Measurements from ENCODE around the gene RNF223. TPM values are rescaled to one million over a fixed set of nuclear protein-coding genes. Genes with fewer than 3 reads are reported as not detected.

The RNF223 gene
- total RNA-seq, 1 donor from 2014 or later: 1.2 TPM

DNA sequence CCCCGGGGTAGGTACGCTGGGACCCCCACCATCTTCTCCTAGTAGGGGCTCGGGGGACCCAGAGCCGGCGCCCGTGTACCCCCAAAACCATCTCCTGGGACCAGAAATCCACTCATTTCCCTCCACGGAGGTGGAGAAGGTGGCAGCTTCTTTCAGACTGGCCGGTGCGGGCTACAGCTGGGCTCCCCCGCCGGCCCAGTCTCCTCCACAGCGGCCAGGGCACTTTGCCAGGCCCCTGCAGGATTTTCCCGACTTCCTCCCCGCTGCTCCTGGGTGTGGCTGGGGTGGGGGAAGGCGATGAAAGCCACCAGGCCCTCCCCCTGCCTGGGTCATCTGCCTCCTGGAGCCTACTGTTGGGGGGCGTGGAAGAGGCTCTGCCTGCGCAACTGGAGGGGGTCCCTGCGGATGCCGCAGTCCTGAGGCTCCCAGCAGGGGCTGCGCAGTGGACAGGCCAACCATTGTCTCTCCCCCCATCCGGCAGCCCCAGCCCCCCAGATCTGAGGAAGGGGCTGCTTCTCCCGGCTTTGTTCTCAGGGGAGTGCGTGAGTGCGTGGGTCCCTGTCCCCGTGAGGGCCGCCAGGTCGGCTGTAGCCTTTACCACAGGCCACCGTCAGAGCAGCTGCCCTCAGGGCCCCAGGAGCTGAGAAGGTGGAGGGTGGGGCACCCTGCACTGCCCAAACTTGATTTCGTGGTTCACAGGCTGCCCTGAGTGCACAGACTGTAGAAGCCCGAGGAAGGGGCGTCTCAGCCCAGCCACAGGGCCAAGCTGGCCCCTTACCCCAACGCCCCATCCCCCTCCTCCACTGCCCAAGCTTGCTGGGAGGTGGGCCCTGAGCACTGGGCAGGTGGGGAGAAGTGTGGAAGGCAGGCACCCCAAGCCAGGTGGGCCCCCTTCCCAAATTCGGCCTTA is 52.8 kb downstream of the RNF223 start:
- H3K36me3 Mint-ChIP-seq: no peaks in the 10 kb centered on the region
- no peaks in the 10 kb centered on the region for H3K27me3 Mint-ChIP-seq
- TF ChIP-seq, protein P1, sequence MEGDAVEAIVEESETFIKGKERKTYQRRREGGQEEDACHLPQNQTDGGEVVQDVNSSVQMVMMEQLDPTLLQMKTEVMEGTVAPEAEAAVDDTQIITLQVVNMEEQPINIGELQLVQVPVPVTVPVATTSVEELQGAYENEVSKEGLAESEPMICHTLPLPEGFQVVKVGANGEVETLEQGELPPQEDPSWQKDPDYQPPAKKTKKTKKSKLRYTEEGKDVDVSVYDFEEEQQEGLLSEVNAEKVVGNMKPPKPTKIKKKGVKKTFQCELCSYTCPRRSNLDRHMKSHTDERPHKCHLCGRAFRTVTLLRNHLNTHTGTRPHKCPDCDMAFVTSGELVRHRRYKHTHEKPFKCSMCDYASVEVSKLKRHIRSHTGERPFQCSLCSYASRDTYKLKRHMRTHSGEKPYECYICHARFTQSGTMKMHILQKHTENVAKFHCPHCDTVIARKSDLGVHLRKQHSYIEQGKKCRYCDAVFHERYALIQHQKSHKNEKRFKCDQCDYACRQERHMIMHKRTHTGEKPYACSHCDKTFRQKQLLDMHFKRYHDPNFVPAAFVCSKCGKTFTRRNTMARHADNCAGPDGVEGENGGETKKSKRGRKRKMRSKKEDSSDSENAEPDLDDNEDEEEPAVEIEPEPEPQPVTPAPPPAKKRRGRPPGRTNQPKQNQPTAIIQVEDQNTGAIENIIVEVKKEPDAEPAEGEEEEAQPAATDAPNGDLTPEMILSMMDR (conservative IDR thresholded peaks at IDR 0.05): no peak
- no peak for DNase-seq (ENCODE audit: extremely low spot score, unreplicated experiment)
- H3K9me3 Mint-ChIP-seq: no peaks in the 10 kb centered on the region
- peaks cover 19% of the 10 kb centered on the region for H3K4me1 Mint-ChIP-seq (ENCODE audit: unreplicated experiment)
- peak overlapping the region; percentile 80 for H3K4me3 Mint-ChIP-seq
- peak overlapping the region; percentile 69 for H3K27ac Mint-ChIP-seq

Other genes starting within 250 kb of the RNF223 start
- gene SAMD11, start 150.4 kb downstream of the RNF223 start, total RNA-seq (ENCODE audit: low replicate concordance): 13.1 and 50.5 TPM in 2 replicates
- gene NOC2L, start 115.0 kb downstream of the RNF223 start, total RNA-seq (ENCODE audit: low replicate concordance): 75.1 and 87.2 TPM in 2 replicates
- gene KLHL17, start 113.7 kb downstream of the RNF223 start, total RNA-seq (ENCODE audit: low replicate concordance): 31.5 and 42.2 TPM in 2 replicates
- gene PLEKHN1, start 107.8 kb downstream of the RNF223 start, total RNA-seq (ENCODE audit: low replicate concordance): 6.4 and 16.7 TPM in 2 replicates
- 0.34 and 0.62 TPM in 2 replicates for gene PERM1, start 92.2 kb downstream of the RNF223 start, total RNA-seq (ENCODE audit: low replicate concordance)
- 37.6 and 54.1 TPM in 2 replicates for gene HES4, start 74.2 kb downstream of the RNF223 start, total RNA-seq (ENCODE audit: low replicate concordance)
- 20.8 and 34.6 TPM in 2 replicates for gene ISG15, start 60.8 kb downstream of the RNF223 start, total RNA-seq (ENCODE audit: low replicate concordance)
- gene AGRN, start 54.2 kb downstream of the RNF223 start, total RNA-seq (ENCODE audit: low replicate concordance): 166 and 285 TPM in 2 replicates
- 20.0 and 21.2 TPM in 2 replicates for gene C1orf159, start 41.8 kb upstream of the RNF223 start, total RNA-seq (ENCODE audit: low replicate concordance)
- 0.88 and 1.4 TPM in 2 replicates for gene TTLL10, start 99.6 kb upstream of the RNF223 start, total RNA-seq (ENCODE audit: low replicate concordance)
- 0.38 TPM in 1 of 2 replicates, not detected in the other for gene TNFRSF18, start 132.3 kb upstream of the RNF223 start, total RNA-seq (ENCODE audit: low replicate concordance)
- 0.31 TPM in 1 of 2 replicates, not detected in the other for gene TNFRSF4, start 139.8 kb upstream of the RNF223 start, total RNA-seq (ENCODE audit: low replicate concordance)
- gene SDF4, start 157.7 kb upstream of the RNF223 start, total RNA-seq (ENCODE audit: low replicate concordance): 116 and 136 TPM in 2 replicates
- 19.5 and 30.2 TPM in 2 replicates for gene B3GALT6, start 157.9 kb upstream of the RNF223 start, total RNA-seq (ENCODE audit: low replicate concordance)
- 2.5 TPM in 2 replicates for gene C1QTNF12, start 172.4 kb upstream of the RNF223 start, total RNA-seq (ENCODE audit: low replicate concordance)
- 56.5 and 73.8 TPM in 2 replicates for gene UBE2J2, start 199.5 kb upstream of the RNF223 start, total RNA-seq (ENCODE audit: low replicate concordance)
- 2.7 and 13.5 TPM in 2 replicates for gene SCNN1D, start 206.1 kb upstream of the RNF223 start, total RNA-seq (ENCODE audit: low replicate concordance)
- gene ACAP3, start 233.6 kb upstream of the RNF223 start, total RNA-seq (ENCODE audit: low replicate concordance): 93.9 and 103 TPM in 2 replicates
- gene PUSL1, start 234.3 kb upstream of the RNF223 start, total RNA-seq (ENCODE audit: low replicate concordance): 20.4 and 25.5 TPM in 2 replicates

Measured in type B pancreatic cell (in vitro differentiated cells).